Measurements from ENCODE around the gene DAPP1.

DNA sequence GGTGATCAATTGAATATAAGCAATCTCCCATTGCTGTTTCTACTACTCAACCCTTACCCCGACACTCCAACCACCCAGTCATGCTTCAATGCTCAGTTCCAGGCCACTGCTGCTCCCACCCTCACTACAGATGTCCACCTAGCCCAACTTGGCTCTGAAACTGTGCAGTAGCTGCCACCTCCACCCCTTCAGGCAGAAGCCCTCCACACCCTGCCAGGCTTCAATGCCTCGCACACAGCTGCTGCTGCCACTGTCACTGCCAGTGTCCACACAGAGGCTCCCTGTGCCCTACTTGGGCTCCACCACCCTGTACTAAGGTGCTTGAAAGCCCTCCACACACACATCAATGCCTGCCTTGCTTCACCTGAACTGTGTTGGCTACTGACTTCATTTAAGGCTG lies 43.0 kb downstream of the DAPP1 start:
- TF ChIP-seq, protein P1, sequence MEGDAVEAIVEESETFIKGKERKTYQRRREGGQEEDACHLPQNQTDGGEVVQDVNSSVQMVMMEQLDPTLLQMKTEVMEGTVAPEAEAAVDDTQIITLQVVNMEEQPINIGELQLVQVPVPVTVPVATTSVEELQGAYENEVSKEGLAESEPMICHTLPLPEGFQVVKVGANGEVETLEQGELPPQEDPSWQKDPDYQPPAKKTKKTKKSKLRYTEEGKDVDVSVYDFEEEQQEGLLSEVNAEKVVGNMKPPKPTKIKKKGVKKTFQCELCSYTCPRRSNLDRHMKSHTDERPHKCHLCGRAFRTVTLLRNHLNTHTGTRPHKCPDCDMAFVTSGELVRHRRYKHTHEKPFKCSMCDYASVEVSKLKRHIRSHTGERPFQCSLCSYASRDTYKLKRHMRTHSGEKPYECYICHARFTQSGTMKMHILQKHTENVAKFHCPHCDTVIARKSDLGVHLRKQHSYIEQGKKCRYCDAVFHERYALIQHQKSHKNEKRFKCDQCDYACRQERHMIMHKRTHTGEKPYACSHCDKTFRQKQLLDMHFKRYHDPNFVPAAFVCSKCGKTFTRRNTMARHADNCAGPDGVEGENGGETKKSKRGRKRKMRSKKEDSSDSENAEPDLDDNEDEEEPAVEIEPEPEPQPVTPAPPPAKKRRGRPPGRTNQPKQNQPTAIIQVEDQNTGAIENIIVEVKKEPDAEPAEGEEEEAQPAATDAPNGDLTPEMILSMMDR (conservative IDR thresholded peaks at IDR 0.05), result no peak
- TF ChIP-seq ZFX (IDR thresholded peaks at IDR 0.05), result no peak
